ENCODE data around the gene TEX53. TPM values are rescaled to one million over a fixed set of nuclear protein-coding genes. Genes with fewer than 3 reads are reported as not detected.

TEX53 gene
- total and polyA plus RNA-seq, 2 of the 8 experiments (the other 6 are each of a cell fraction or from before 2014, with no cell fraction given) = not detected

DNA sequence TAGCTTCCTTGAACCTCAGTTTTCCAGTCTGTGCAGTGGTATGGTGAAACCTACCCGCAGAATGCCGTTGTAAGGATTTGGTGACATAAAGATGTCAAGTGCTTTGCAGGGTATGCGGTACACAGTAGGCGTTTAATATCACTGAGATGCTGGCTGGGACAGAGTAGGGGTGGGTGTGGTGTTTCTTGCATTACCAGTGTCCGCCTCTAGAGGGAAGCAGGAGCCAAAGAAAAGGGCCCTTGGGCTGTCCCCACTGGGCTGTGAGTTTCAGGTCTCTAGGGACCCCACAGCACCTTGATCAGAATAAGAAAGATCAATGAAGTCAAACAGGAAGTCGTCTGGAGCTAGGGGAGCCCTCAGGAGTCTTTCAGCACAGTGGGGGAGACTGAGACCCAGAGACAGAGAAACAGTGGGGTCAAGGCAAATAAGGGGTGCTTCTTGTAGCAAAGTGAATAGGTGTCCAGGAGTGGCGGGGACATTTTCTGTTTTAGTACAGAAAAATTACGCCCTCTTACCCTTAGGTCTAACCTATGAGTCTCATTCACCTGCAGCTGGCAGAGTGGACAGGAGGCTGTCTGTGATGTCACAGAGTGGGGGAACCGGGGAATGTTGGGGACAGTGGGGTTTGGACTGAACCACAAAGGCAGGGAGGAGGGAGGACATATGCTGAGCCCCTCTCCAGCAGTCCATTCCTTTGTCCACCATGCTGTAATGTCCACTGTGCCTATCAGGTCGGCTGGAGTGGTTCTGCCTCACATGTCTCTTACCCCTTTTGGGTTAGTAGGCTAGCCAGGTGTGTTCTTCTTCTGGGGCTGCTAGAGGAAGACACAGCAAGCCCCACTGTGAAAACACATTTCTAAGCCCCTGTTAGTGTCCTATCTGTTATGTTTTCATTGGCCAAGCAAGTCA is 4.7 kb upstream of the TEX53 start:
- no peak overlapping the region for H4K5ac ChIP-seq (ENCODE audit: insufficient read length, low read depth, low read length)
- H2BK5ac ChIP-seq (ENCODE audit: low read depth, low read length) = no peak overlapping the region
- no peaks in the 10 kb centered on the region for H3K79me1 ChIP-seq (ENCODE audit: low read depth, low read length)
- H2BK15ac ChIP-seq (ENCODE audit: low read length) = no peak overlapping the region
- FAIRE-seq (no peak), DNase-seq (ENCODE audit: low read depth in 1 of 2, low spot score in 2 of 2) (peak in 1 of 2 experiments; percentile 89)
- no peak overlapping the region for H4K8ac ChIP-seq (ENCODE audit: extremely low read depth, insufficient read depth, low read length)
- H3K4me3 ChIP-seq (ENCODE audit: extremely low read depth in 1 of 4, insufficient read depth in 2 of 4, low read depth in 3 of 4, low read length in 4 of 4) = no peak overlapping the region
- peak overlapping the region; percentile 2; the same call in 1 of the 2 replicates for H2BK20ac ChIP-seq (ENCODE audit: low read length)
- no peaks in the 10 kb centered on the region for H3K36me3 ChIP-seq (ENCODE audit: control insufficient read depth in 2 of 4, insufficient read depth in 4 of 4, low read length in 3 of 4)
- H4K91ac ChIP-seq (replicated peaks; ENCODE audit: insufficient read length, low read length) = no peak overlapping the region
- POLR2A ChIA-PET (ENCODE audit: partially characterized antibody) = interaction anchor here (0.7 kb wide), 1 partner anchor 9 kb away, joined by 3 read pairs; no protein-coding TSS in a partner anchor
- no peak overlapping the region for H3K14ac ChIP-seq (ENCODE audit: insufficient read length)
- no peak overlapping the region for H2BK120ac ChIP-seq (replicated peaks; ENCODE audit: low read depth, low read length)
- no peak overlapping the region for H2AK5ac ChIP-seq (ENCODE audit: low read depth, low read length)
- H3K9me3 ChIP-seq (ENCODE audit: insufficient read depth in 2 of 2, low read depth in 1 of 2, low read length in 1 of 2) = no peaks in the 10 kb centered on the region
- CTCF ChIA-PET (ENCODE audit: partially characterized antibody) = interaction anchor here (0.6 to 3.2 kb wide), 38 partner anchors 9 to 564 kb away, joined by 3 to 29 read pairs (median 4); partner anchors contain the start of genes AKNA and TEX48
- H3K27ac ChIP-seq (ENCODE audit: low read depth, low read length) = no peak overlapping the region
- H3K56ac ChIP-seq (replicated peaks; ENCODE audit: insufficient read length, low read depth, low read length) = no peak overlapping the region
- no peak overlapping the region for H3K18ac ChIP-seq (ENCODE audit: extremely low read depth, low read length)
- WGBS, 2 experiments (ENCODE audit: extremely low coverage in 1 of 2, insufficient coverage in 1 of 2, insufficient read length in 1 of 2, insufficient replicate concordance in 2 of 2, low coverage in 1 of 2, low lambda C conversion rate in 2 of 2, missing lambda C conversion rate in 1 of 2) = 51% methylated on average over 10 of the region's 10 CpGs; no CpG with 5 or more reads in 1 of the 2 experiments
- no peak overlapping the region for H3K23ac ChIP-seq (ENCODE audit: insufficient read length)
- H2AFZ ChIP-seq (ENCODE audit: low read length) = no peak overlapping the region
- 0 out of 2 replicates have a peak overlapping the region, but pooled peaks have one; percentile 3 for H2BK12ac ChIP-seq (ENCODE audit: low read depth, low read length)
- peaks cover 0 to 11% (median 6%) of the 10 kb centered on the region in 4 experiments; a peak in 4 of 7 replicates for H3K4me1 ChIP-seq (replicated peaks in 1 of 4; ENCODE audit: control insufficient read depth in 3 of 4, insufficient read depth in 4 of 4, low read length in 3 of 4)
- H3K23me2 ChIP-seq (ENCODE audit: low read depth, low read length) = no peaks in the 10 kb centered on the region
- no peaks in the 10 kb centered on the region for H3K79me2 ChIP-seq (ENCODE audit: control insufficient read depth in 1 of 2, insufficient read depth in 2 of 2, low read length in 2 of 2)
- no peak overlapping the region for H3K4ac ChIP-seq (replicated peaks; ENCODE audit: insufficient read length, low read depth, low read length)
- no peaks in the 10 kb centered on the region for H4K20me1 ChIP-seq (replicated peaks in 1 of 2; ENCODE audit: control insufficient read depth in 1 of 2, insufficient read depth in 2 of 2, low read length in 2 of 2)
- no peak overlapping the region; a peak in 1 of 7 replicates for H3K9ac ChIP-seq (replicated peaks in 1 of 4; ENCODE audit: extremely low read depth in 1 of 4, low read depth in 3 of 4, low read length in 3 of 4)
- H3K27me3 ChIP-seq (replicated peaks in 1 of 4; ENCODE audit: control insufficient read depth in 3 of 4, extremely low read depth in 1 of 4, insufficient read depth in 3 of 4, low read length in 3 of 4) = no peaks in the 10 kb centered on the region
- no peak overlapping the region for H3K4me2 ChIP-seq (ENCODE audit: insufficient read depth in 1 of 2, low read depth in 2 of 2, low read length in 2 of 2)
- TF ChIP-seq BACH1 (IDR thresholded peaks at IDR 0.05; ENCODE audit: low read length) (peak; percentile 23; the same call in 1 of the 2 replicates), CHD1 (IDR thresholded peaks at IDR 0.05; ENCODE audit: low read depth, low read length) (no peak), TCF12 (IDR thresholded peaks at IDR 0.05; ENCODE audit: low read depth, low read length) (0 out of 2 replicates have a peak, but pooled peaks have one; percentile 39), RAD21 (IDR thresholded peaks at IDR 0.05 in 1 of 2, conservative IDR thresholded peaks at IDR 0.05 in 1 of 2; ENCODE audit: low read depth in 2 of 2, low read length in 2 of 2) (peak; percentile 81 to 87), YY1 (IDR thresholded peaks at IDR 0.05; ENCODE audit: low read depth, low read length) (0 out of 2 replicates have a peak, but pooled peaks have one; percentile 25)
- TF ChIP-seq, protein P1, sequence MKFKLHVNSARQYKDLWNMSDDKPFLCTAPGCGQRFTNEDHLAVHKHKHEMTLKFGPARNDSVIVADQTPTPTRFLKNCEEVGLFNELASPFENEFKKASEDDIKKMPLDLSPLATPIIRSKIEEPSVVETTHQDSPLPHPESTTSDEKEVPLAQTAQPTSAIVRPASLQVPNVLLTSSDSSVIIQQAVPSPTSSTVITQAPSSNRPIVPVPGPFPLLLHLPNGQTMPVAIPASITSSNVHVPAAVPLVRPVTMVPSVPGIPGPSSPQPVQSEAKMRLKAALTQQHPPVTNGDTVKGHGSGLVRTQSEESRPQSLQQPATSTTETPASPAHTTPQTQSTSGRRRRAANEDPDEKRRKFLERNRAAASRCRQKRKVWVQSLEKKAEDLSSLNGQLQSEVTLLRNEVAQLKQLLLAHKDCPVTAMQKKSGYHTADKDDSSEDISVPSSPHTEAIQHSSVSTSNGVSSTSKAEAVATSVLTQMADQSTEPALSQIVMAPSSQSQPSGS (IDR thresholded peaks at IDR 0.05; ENCODE audit: low read length) = no peak

All from H1 (cell line).